Endothelial cell of umbilical vein (primary cell): Measurements from ENCODE around the gene HDAC9.

ENCODE experiments used
- CTCF ChIP-seq, 2 donors: IDR thresholded peaks; 1 replicate in 1 of 2; 2 replicates in 1 of 2; pipeline ENCODE4 v1.5.1; 2011; ENCODE audit warnings: low read length in 2 of 2, mild to moderate bottlenecking in 2 of 2, moderate library complexity in 2 of 2, control low read depth in 1 of 2, inconsistent platforms in 1 of 2, low read depth in 1 of 2; ENCODE audit not compliant: insufficient read depth in 1 of 2; ENCODE audit errors: extremely low read depth in 1 of 2
- EZH2 ChIP-seq: IDR thresholded peaks from 2 replicates; pipeline ENCODE4 v1.6.1; 2012; ENCODE audit warnings: borderline replicate concordance, low read depth, mild to moderate bottlenecking, moderate library complexity, low read length, inconsistent platforms; ENCODE audit not compliant: severe bottlenecking
- JUN ChIP-seq: IDR thresholded peaks from 2 replicates; pipeline ENCODE4 v1.6.1; 2011; ENCODE audit warnings: borderline replicate concordance, low read depth; ENCODE audit not compliant: insufficient read length, insufficient read depth
- MYC ChIP-seq: IDR thresholded peaks from one replicate; pipeline ENCODE4 v1.6.1; 2011; ENCODE audit warnings: mild to moderate bottlenecking, low read depth, low read length
- POLR2A ChIP-seq: IDR thresholded peaks from 2 replicates; pipeline ENCODE4 v1.6.1; 2012; ENCODE audit warnings: low read depth, mild to moderate bottlenecking, control low read depth, low read length
- POLR2AphosphoS5 ChIP-seq: IDR thresholded peaks from 2 replicates; pipeline ENCODE4 v1.6.1; 2012; ENCODE audit warnings: low read depth, mild to moderate bottlenecking, control low read depth, low read length, moderate library complexity; ENCODE audit not compliant: insufficient read depth
- TF ChIP-seq, protein P1 (sequence below): IDR thresholded peaks from 2 replicates; pipeline ENCODE4 v1.6.1; 2011; ENCODE audit not compliant: insufficient read depth, insufficient read length

GRCh38 chr7:18886832-18887231 is 391.3 kb downstream of the HDAC9 start:
- TF ChIP-seq POLR2A (no peak), EZH2 (no peak), CTCF (IDR thresholded peaks at IDR 0.05; ENCODE audit: extremely low read depth in 1 of 2, insufficient read depth in 1 of 2, low read depth in 1 of 2, low read length in 2 of 2) (no peak), POLR2AphosphoS5 (no peak), MYC (no peak), JUN (no peak)
- TF ChIP-seq, protein P1, sequence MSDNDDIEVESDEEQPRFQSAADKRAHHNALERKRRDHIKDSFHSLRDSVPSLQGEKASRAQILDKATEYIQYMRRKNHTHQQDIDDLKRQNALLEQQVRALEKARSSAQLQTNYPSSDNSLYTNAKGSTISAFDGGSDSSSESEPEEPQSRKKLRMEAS: no peak
